ENCODE measurements around the gene CD52. TPM values are rescaled to one million over a fixed set of nuclear protein-coding genes. Genes with fewer than 3 reads are reported as not detected.
A peak's percentile ranks its signal among the peaks of the same experiment; 100 is the strongest.

CD52 gene
- total RNA-seq, 1 experiment from 2014 or later: 2.8 TPM

- TF ChIP-seq AFF4 (CRISPR knock-in tag; IDR thresholded peaks at IDR 0.05; ENCODE audit: borderline replicate concordance): no peak
- TF ChIP-seq ESRRA (CRISPR knock-in tag; IDR thresholded peaks at IDR 0.05; ENCODE audit: borderline replicate concordance): no peak; the same call in 1 of the 2 replicates
- no peak for TF ChIP-seq STAT6 (CRISPR knock-in tag; conservative IDR thresholded peaks at IDR 0.05; ENCODE audit: low read depth)
- no peak for TF ChIP-seq ZNF532 (CRISPR knock-in tag; IDR thresholded peaks at IDR 0.05; ENCODE audit: borderline replicate concordance)
- no peak for TF ChIP-seq ZNF425 (CRISPR knock-in tag; conservative IDR thresholded peaks at IDR 0.05)
- TF ChIP-seq PRRX2 (CRISPR knock-in tag; IDR thresholded peaks at IDR 0.05): no peak
- TF ChIP-seq ZNF232 (CRISPR knock-in tag; IDR thresholded peaks at IDR 0.05): peak; percentile 87
- no peak for TF ChIP-seq NR3C1 (CRISPR knock-in tag; conservative IDR thresholded peaks at IDR 0.05; ENCODE audit: low read depth)
- TF ChIP-seq AR (CRISPR knock-in tag; IDR thresholded peaks at IDR 0.05): no peak
- TF ChIP-seq HMGA2 (CRISPR knock-in tag; IDR thresholded peaks at IDR 0.05): no peak
- TF ChIP-seq ATF3 (CRISPR knock-in tag; conservative IDR thresholded peaks at IDR 0.05): 0 out of 2 replicates have a peak, but pooled peaks have one; percentile 50
- TF ChIP-seq FOXJ3 (CRISPR knock-in tag; IDR thresholded peaks at IDR 0.05; ENCODE audit: borderline replicate concordance): no peak
- TF ChIP-seq ZNF121 (CRISPR knock-in tag; IDR thresholded peaks at IDR 0.05): no peak
- TF ChIP-seq MAX (CRISPR knock-in tag; IDR thresholded peaks at IDR 0.05): peak; percentile 99
- TF ChIP-seq CTCF (IDR thresholded peaks at IDR 0.05): no peak
- TF ChIP-seq ZNF138 (CRISPR knock-in tag; conservative IDR thresholded peaks at IDR 0.05): no peak
- no peak for TF ChIP-seq MXD4 (CRISPR knock-in tag; IDR thresholded peaks at IDR 0.05; ENCODE audit: borderline replicate concordance)
- TF ChIP-seq ZNF423 (CRISPR knock-in tag; IDR thresholded peaks at IDR 0.05): peak; percentile 90; the same call in 1 of the 2 replicates
Observed at GRCh38 chr1:26336477-26337205, 18.9 kb downstream of the CD52 start (continued).

Data from WTC11 (cell line).